ENCODE measurements around the gene ISL2.

GRCh38 chr15:76380249-76380648 lies 43.7 kb downstream of the ISL2 start:
- no peak for TF ChIP-seq ARNTL (CRISPR knock-in tag; IDR thresholded peaks at IDR 0.05; ENCODE audit: borderline replicate concordance, low read depth)
- no peak for TF ChIP-seq PATZ1 (CRISPR knock-in tag; IDR thresholded peaks at IDR 0.05; ENCODE audit: borderline replicate concordance)
- TF ChIP-seq CSDC2 (CRISPR knock-in tag; IDR thresholded peaks at IDR 0.05): no peak
- TF ChIP-seq, protein P1, sequence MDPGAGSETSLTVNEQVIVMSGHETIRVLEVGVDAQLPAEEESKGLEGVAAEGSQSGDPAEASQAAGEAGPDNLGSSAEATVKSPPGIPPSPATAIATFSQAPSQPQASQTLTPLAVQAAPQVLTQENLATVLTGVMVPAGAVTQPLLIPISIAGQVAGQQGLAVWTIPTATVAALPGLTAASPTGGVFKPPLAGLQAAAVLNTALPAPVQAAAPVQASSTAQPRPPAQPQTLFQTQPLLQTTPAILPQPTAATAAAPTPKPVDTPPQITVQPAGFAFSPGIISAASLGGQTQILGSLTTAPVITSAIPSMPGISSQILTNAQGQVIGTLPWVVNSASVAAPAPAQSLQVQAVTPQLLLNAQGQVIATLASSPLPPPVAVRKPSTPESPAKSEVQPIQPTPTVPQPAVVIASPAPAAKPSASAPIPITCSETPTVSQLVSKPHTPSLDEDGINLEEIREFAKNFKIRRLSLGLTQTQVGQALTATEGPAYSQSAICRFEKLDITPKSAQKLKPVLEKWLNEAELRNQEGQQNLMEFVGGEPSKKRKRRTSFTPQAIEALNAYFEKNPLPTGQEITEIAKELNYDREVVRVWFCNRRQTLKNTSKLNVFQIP (CRISPR knock-in tag; IDR thresholded peaks at IDR 0.05; ENCODE audit: borderline replicate concordance, low read depth): no peak
- no peak for TF ChIP-seq OSR1 (CRISPR knock-in tag; IDR thresholded peaks at IDR 0.05)
- no peak for TF ChIP-seq SNAI2 (CRISPR knock-in tag; IDR thresholded peaks at IDR 0.05)
- no peak for TF ChIP-seq CREB5 (CRISPR knock-in tag; IDR thresholded peaks at IDR 0.05; ENCODE audit: low read depth)
- TF ChIP-seq RARB (CRISPR knock-in tag; IDR thresholded peaks at IDR 0.05): no peak
- TF ChIP-seq ZNF70 (CRISPR knock-in tag; IDR thresholded peaks at IDR 0.05): no peak
